Stimulated activated CD8-positive, alpha-beta memory T cell treated with anti-CD3 and anti-CD28 coated beads, Interleukin-4, amount 100 ng/mL, for 4 hours (primary cell): Measurements from ENCODE around the gene ABHD12B.

Experiments used
- DNase-seq, 2 donors: peaks; one replicate each; pipeline ENCODE4 v3.0.0-alpha.2; 2020; ENCODE audit warnings: low read depth in 2 of 2, low spot score in 1 of 2

The ABHD12B gene

GRCh38 chr14:50871914-50872732 lies at the start of gene ABHD12B:
Gene ABHD12B, plus strand, starts transcription at chr14:50872053. Its CDS starts 122 bp downstream, at chr14:50872175.
- no peak for DNase-seq

GRCh38 chr14:50822501-50823042 lies 49.3 kb upstream of the ABHD12B start:
- DNase-seq, result no peak

GRCh38 chr14:50823051-50823761 lies 48.6 kb upstream of the ABHD12B start:
- no peak for DNase-seq

- DNase-seq, result no peak
Observed at GRCh38 chr14:50823762-50824636, 47.9 kb upstream of the ABHD12B start.

- no peak for DNase-seq
Observed at GRCh38 chr14:50825307-50825706, 46.5 kb upstream of the ABHD12B start.

- DNase-seq, result no peak
Observed at GRCh38 chr14:50826681-50827080, 45.2 kb upstream of the ABHD12B start.

- no peak for DNase-seq
Observed at GRCh38 chr14:50828721-50829488, 42.9 kb upstream of the ABHD12B start.

- DNase-seq, result no peak
Observed at GRCh38 chr14:50829489-50830043, 42.3 kb upstream of the ABHD12B start.

- DNase-seq, result peak in 1 of 2 donors; percentile 38
Observed at GRCh38 chr14:50830044-50830931, 41.6 kb upstream of the ABHD12B start.

- peak in 1 of 2 donors; percentile 53 for DNase-seq
Observed at GRCh38 chr14:50830932-50831725, 40.7 kb upstream of the ABHD12B start, which contains the start of gene NIN. Gene NIN, minus strand, starts transcription at chr14:50831162. Its CDS starts 9,106 bp downstream, at chr14:50822056.

GRCh38 chr14:50831726-50832168 lies 40.1 kb upstream of the ABHD12B start:
- DNase-seq, result no peak

GRCh38 chr14:50832935-50833630 lies 38.8 kb upstream of the ABHD12B start:
- no peak for DNase-seq

GRCh38 chr14:50834802-50835276 lies 37.0 kb upstream of the ABHD12B start:
- no peak for DNase-seq

- no peak for DNase-seq
Observed at GRCh38 chr14:50835280-50835679, 36.6 kb upstream of the ABHD12B start.

GRCh38 chr14:50836515-50836914 lies 35.3 kb upstream of the ABHD12B start:
- no peak for DNase-seq

GRCh38 chr14:50837271-50837670 lies 34.6 kb upstream of the ABHD12B start:
- no peak for DNase-seq

- DNase-seq, result no peak
Observed at GRCh38 chr14:50837850-50838470, 33.9 kb upstream of the ABHD12B start.
